BJ (cell line): ENCODE data around the gene PDIK1L. TPM values are rescaled to one million over a fixed set of nuclear protein-coding genes. Genes with fewer than 3 reads are reported as not detected.

Experiments used
- CTCF ChIA-PET: fragments of 350-600 bp; formaldehyde crosslinking; extraction: SDS; loops from one replicate; lab custom pipeline; 2021; ENCODE audit warnings: antibody characterized with exemption, inconsistent platforms; lab: Yijun Ruan, JAX
- POLR2A ChIA-PET: fragments of 300-600 bp; sonication (Branson Sonifier 250); formaldehyde crosslinking; extraction: SDS; loops from one replicate; lab custom pipeline; 2021; ENCODE audit warnings: antibody characterized with exemption; lab: Charles Lee
- DNase-seq: peaks from one replicate; pipeline ENCODE4 v3.0.0-alpha.2; 2011; ENCODE audit warnings: low read depth
- H3K27me3 ChIP-seq: 2 replicates; pipeline ENCODE4 v1.6.0; 2011; ENCODE audit warnings: low read length; ENCODE audit not compliant: control insufficient read depth, insufficient read depth
- H3K36me3 ChIP-seq: 2 replicates; pipeline ENCODE4 v1.5.1; 2011; ENCODE audit warnings: low read length; ENCODE audit not compliant: control insufficient read depth, insufficient read depth
- H3K4me3 ChIP-seq: 2 replicates; pipeline ENCODE4 v1.5.1; 2011; ENCODE audit warnings: low read depth, mild to moderate bottlenecking, control low read depth, low read length
- CTCF ChIP-seq: IDR thresholded peaks from 2 replicates; pipeline ENCODE4 v1.5.1; 2011; ENCODE audit warnings: low read depth, mild to moderate bottlenecking, control low read depth, inconsistent platforms, low read length, moderate library complexity; ENCODE audit not compliant: insufficient read depth
- polyA plus RNA-seq: library from polyadenylated mRNA; depleted of rRNA; stranded (reverse); fragments of >200 nt; gene quantifications from 2 replicates; pipeline ENCODE4 v1.2.3, GENCODE V29; 2011

The PDIK1L gene
- polyA plus RNA-seq, 1 experiment = 1.4 TPM

DNA sequence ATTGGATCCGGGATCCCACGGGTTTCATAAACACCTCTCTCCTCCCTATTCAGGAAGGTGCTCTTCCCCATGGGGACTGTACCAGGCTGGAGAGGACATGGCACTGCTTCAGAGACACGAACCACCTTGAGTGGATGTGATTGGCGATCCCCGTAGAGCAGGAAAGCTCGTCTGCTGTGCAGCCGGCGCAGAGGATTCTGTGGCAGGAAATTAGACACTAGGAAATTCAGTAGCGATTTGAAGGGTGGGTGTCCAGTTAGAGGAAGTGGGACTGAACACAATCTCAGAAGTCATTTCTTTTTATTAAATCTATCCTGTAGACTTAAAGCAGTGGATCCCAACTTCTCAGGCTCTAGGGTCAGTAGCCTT is 767 bp downstream of the PDIK1L start:
- Histone ChIP-seq H3K27me3 (no peaks in the 10 kb centered on the region), H3K36me3 (no peaks in the 10 kb centered on the region; the same call in 1 of the 2 replicates), H3K4me3 (peak overlapping the region; percentile 98)
- no peak for DNase-seq
- no peak for TF ChIP-seq CTCF
- ChIA-PET CTCF (interaction anchor here (0.8 to 6.0 kb wide), 6 partner anchors 9 to 61 kb away, joined by 3 to 32 read pairs (median 4); no protein-coding TSS in a partner anchor), POLR2A (no interaction called here)

GRCh38 chr1:26114165-26114927 is 2.7 kb downstream of the PDIK1L start:
- H3K27me3 ChIP-seq = no peaks in the 10 kb centered on the region
- no peaks in the 10 kb centered on the region; the same call in 1 of the 2 replicates for H3K36me3 ChIP-seq
- DNase-seq = no peak
- no peak for TF ChIP-seq CTCF
- no peak overlapping the region for H3K4me3 ChIP-seq
- ChIA-PET CTCF (interaction anchor here (1.1 to 2.3 kb wide), 4 partner anchors 9 to 303 kb away, joined by 3 to 6 read pairs (median 4); no protein-coding TSS in a partner anchor), POLR2A (no interaction called here)

DNA sequence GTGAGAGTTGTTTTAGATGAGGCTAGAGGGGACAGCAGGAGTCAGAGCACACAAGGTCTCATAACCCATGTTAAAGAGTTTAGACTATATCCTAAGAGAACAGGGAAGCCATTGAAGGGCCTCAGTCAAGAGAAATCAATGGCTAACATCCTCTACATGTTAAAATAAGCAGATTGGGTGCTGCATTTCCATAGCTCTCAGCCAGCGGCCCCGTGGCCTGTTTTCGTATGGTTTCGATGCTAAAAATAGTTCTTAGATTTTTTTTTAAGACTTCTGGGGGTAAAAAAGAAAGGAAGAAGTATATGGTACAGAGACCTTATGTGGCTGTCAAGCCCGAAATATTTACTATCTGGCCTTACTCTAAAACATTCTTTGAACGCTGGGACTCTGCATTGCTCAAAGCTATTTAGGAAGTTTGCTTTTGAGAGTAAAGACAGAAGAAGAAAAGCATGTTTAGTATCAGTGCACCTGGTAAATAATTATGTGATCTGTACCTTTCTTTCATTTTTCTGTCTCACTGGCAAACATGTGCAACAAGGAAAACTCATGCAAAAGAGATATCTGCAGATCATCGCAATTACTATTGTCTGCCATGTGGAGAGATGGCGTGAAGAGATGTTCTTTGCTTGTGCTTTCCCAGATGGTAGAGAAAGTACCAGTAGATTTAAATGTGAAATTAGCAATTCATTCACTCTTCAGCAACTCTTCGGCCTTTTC is 8.4 kb downstream of the PDIK1L start:
- no peaks in the 10 kb centered on the region; the same call in 1 of the 2 replicates for H3K36me3 ChIP-seq
- no peak for TF ChIP-seq CTCF
- H3K4me3 ChIP-seq = no peak overlapping the region
- H3K27me3 ChIP-seq = no peaks in the 10 kb centered on the region
- ChIA-PET CTCF (interaction anchor here (1.2 kb wide), 1 partner anchor 44 kb away, joined by 4 read pairs; no protein-coding TSS in a partner anchor), POLR2A (no interaction called here)
- DNase-seq = no peak

GRCh38 chr1:26121854-26122773 is 10.5 kb downstream of the PDIK1L start:
- H3K4me3 ChIP-seq = no peak overlapping the region
- POLR2A ChIA-PET = no interaction called here
- CTCF ChIA-PET = interaction anchor here (0.7 to 4.1 kb wide), 10 partner anchors 10 to 138 kb away, joined by 3 to 24 read pairs (median 4); partner anchors contain the start of gene ZNF593
- H3K36me3 ChIP-seq = no peaks in the 10 kb centered on the region
- H3K27me3 ChIP-seq = no peaks in the 10 kb centered on the region
- no peak for TF ChIP-seq CTCF
- DNase-seq = no peak
